CD4-positive, alpha-beta T cell treated with Interferon gamma for 1 hour (primary cell): ENCODE data around the gene CATSPERD.
"Not testable (repeated sequence)": the region's sequence is repeated elsewhere in the genome, so short reads cannot be mapped to it uniquely, and the experiment has no call there.

ENCODE experiments used
- DNase-seq: peaks from one replicate; pipeline ENCODE4 v3.0.0-alpha.2; 2020

The CATSPERD gene

GRCh38 chr19:5698635-5699422 lies 21.6 kb upstream of the CATSPERD start:
- DNase-seq: no peak

GRCh38 chr19:5700455-5701092 lies 19.9 kb upstream of the CATSPERD start:
- no peak for DNase-seq

DNA sequence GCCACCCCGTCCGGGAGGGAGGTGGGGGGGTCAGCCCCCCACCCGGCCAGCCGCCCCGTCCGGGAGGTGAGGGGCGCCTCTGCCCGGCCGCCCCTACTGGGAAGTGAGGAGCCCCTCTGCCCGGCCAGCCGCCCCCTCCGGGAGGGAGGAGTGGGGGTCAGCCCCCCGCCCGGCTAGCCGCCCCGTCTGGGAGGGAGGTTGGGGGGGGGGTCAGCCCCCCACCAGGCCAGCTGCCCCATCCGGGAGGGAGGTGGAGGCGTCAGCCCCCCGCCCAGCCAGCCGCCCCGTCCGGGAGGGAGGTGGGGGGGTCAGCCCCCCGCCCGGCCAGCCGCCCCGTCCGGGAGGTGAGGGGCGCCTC lies 18.4 kb upstream of the CATSPERD start:
- not testable (repeated sequence) for DNase-seq

DNA sequence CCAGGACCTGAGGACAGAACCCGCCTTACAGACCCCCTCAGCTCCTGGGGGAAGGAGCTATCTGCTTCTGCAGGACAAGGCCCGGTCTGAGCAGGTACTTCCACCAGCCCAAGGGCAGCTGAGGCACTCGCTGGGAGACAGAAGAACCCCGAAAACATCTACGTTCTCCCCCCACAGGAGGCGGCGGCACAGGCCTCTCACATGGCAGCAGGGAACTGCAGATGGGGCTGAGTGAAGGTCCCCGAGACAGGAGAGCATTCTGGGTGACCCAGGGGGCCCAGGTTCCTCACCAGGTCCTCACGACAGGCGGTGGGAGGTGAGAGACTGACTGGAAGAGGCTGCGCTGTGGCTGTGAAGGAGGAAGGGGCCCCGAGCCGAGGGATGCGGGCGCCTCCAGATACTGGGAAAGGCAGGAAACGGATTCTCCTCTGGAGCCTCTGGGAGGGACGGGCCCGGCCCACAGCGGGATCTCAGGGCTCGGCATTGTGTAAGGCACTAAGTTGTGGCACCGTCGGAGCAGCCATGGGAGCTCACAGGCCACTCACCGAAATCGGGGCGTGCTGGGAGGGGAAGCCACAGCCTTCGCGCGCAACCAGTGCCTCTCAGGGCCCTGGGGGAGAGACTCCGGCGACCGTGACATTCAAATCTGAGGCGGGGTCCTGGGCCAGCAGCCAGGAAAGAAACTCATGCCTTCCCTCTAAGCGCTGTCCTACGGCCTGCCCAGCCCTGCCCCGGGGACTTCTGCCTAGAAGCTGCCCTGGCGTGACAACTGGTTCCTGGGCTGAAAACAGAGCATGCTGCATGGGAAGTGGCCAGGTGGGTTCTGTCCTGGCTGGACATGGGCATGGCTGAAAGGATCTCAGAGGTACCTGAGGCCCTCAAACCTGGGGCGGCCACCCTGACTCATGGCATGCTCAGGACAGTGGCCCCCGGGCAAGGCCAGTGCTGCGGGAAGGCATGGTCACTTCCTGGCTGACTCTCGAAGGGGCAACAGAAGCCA lies 16.3 kb upstream of the CATSPERD start:
- DNase-seq: no peak

- no peak for DNase-seq
Observed at GRCh38 chr19:5705552-5705951, 14.9 kb upstream of the CATSPERD start.

GRCh38 chr19:5706876-5707573 lies 13.4 kb upstream of the CATSPERD start:
- DNase-seq: no peak

GRCh38 chr19:5707576-5708575 lies 12.6 kb upstream of the CATSPERD start:
- DNase-seq: no peak

DNA sequence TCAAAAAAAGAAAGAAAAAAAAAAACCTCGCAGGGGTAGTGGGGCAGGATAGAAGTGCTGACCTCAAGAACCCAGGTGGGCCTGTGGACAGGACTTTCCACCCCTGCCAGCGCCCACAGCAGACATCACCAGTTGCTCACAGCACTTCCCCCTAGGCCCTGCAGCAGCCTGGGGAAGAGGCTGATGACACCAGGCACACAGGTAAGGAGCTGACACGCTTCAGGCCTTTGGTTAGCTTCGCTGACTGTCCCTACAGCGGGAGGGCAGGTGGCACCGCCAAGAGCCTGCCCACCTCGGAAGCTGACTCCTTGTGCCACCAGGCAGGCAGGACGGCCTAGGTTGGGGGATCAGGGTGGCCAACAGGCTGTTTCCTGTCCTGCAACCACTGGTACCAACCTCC lies 9.4 kb upstream of the CATSPERD start:
- no peak for DNase-seq

DNA sequence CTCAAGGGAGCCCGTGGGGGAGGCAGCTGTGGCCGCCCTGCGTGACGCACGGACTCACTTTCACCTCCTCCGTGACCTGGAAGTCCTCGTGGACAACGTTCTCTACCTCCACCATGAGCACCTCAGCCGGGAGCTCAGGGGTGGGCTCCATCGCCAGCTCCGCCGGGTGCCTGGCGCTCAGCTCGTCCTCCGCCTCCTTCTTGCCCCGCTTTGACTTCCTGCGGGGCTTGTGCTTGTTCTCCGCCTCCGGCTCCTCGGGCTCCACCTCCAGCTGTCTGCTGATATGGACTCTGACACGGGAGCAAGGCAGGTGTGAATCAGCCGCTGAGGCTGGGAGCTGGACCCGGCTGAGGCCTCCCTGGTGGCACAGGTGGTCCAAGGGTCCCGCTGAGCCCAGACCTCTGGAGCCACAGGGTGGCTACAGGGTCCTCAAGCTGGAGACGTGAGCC lies 8.7 kb upstream of the CATSPERD start:
- DNase-seq: no peak

- DNase-seq: no peak
Observed at GRCh38 chr19:5713228-5713627, 7.2 kb upstream of the CATSPERD start.

GRCh38 chr19:5714816-5715215 lies 5.6 kb upstream of the CATSPERD start:
- no peak for DNase-seq

DNA sequence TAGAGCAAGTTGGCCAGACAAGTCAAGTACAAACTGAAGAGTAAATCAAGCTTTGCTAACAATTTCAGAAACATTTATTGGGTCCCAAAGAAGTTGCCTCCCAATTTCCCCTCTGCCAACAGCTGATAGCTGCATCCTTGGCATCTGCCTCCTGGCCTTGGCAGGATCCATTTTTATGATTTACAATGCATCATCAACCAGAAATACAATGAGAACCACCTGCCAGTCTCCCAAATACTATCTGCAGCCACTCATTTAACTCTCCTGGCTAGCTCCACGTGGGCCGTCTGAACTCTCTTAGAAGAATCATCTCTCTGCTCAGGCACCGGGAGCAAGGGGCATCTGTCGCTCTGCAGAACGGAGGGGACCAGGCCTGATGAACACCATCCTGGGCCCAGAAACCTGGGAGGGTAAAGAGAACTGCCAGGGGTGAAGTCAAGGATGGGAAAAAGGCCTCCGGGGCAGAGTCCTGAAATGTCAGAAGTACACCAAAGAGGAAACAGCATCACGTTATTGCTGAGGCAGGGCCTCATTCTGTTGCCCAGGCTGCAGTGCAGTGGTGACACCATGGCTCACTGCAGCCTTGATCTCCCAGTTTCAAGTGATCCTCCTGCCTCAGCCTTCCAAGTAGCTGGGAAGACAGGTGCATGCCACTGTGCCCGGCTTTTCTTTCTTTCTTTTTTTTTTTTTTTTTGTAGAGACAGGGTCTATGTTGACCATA lies 3.1 kb upstream of the CATSPERD start:
- no peak for DNase-seq

- DNase-seq: no peak
Observed at GRCh38 chr19:5718037-5718578, 2.3 kb upstream of the CATSPERD start.

DNA sequence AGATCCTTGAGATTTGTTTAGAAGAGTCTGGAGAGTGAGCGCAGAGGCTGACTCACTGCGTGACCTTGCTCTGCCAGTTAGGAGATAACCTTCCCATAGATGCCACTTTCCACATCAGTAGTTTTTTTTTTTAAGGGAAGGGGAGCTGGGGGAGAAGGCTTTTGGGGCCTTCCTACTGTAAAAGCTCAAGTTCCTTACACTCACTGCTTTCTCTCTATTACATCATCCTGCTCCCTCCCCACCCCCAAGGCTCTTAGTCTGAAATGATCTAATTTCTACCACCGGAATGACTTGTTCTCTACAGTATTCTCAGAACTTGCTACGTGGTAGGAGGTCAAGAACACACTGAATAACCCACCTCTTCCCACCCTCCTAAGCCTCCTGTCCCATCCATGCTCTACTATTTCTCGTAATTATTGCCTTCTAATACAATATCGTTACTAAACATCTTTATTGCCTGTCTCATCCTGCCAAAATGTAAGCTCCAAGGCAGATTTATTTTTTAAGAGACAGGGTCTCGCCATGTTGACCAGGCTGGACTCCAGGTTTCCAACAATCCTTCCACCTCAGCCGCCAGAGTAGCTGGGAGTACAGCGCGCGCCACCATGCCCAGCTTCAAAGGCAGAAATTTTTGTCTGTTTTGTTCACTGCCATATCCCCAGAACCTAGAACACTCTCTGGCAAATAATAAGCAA lies 1.7 kb upstream of the CATSPERD start:
- no peak for DNase-seq

DNA sequence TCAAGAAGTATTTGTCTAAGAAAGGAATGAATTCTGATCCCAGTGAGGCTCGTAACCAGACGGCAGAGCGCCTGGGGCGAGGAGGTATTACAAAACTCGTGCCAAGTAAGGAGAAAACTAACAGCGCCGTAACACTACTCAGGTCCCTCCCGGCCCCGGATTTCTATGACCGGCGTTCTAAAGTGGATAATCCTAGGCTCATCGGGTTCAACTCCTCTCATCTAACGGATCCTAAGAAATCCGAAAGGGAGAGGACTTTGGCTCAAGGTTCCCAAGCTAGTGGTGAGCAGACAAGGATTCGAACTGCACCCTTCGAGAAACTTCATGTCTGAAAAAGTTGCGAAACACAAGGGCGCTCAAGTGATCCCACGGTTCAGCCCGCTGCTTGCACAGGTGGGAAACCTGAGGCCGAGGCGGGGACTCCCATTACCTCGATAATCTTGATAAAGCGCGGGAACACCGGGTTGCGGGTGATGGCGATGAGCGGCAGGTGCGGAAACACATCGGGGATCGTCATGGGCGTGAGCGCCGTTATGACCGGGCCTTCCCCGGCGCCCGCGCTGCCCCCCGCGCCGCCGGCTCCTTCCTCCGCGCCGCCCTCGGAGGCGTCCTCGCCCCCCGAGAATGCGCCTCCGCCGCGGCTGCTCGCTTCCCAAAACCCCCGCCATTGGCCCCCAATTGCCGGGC lies 1.0 kb upstream of the CATSPERD start:
- no peak for DNase-seq

DNA sequence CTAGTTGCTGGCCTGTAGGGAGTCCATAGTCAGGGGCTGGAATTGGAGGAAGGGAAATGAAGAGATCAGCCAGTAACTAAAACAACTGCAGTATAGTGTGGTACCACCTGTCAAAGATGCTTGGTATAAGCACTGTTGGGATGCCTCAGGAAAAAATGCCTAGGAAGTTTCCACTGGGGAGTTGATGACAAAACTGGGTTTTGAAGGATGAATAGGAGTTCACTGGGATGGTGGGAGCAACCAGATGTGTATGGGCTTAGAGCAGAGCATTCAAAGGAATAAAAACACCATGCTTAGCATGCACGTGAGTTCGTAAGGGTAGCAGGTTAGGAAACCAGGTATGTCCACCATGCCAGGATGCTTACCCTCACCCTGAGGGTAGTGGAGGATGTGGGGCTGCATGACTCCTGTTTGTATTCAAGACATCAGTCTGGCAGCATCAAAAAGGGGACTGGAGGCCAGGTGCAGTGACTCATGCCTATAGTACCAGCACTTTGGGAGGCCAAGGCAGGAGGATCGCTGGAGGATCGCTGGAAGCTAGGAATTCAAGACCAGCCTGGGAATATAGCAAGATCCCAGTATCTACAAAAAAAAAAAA lies 7.1 kb downstream of the CATSPERD start:
- DNase-seq: no peak

- not testable (repeated sequence) for DNase-seq
Observed at GRCh38 chr19:5733172-5733571, 12.7 kb downstream of the CATSPERD start.

GRCh38 chr19:5738423-5738822 lies 18.0 kb downstream of the CATSPERD start:
- no peak for DNase-seq

GRCh38 chr19:5742051-5742450 lies 21.6 kb downstream of the CATSPERD start:
- DNase-seq: no peak
